ENCODE results near the gene POLN. TPM values are rescaled to one million over a fixed set of nuclear protein-coding genes. Genes with fewer than 3 reads are reported as not detected.

Gene POLN
- total RNA-seq, 4 donors from 2014 or later, result 0.70 to 6.6 (median 3.2) TPM

GRCh38 chr4:2090642-2091041 is 151.3 kb downstream of the POLN start:
- no peak for DNase-seq
- no peaks in the 10 kb centered on the region for H3K4me1 ChIP-seq
- H3K27ac ChIP-seq, result no peak overlapping the region

DNA sequence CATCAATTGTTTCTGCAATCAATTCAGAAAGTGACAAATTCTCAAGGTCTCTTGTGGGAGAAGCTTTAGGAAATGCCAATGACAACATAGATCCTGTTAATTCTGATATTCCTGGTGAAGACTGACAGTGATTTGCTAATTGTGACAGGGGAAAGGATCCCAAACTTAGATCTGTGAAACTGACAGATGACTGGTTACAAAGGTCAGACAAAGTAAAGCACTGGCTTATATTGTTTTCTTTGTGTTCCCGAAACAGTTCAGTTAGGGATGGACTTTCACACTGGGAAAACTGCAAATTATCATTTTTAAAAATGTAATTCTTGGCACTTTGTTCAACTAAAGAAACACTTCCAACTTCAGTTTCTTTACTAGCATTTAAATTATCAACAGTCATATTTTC is 152.7 kb downstream of the POLN start:
- no peak for TF ChIP-seq POLR2A (IDR thresholded peaks at IDR 0.05)
- no peak for TF ChIP-seq CTCF (IDR thresholded peaks at IDR 0.05)
- Histone ChIP-seq H3K36me3 (no peaks in the 10 kb centered on the region), H3K27ac (no peak overlapping the region), H3K4me1 (no peaks in the 10 kb centered on the region), H3K27me3 (no peaks in the 10 kb centered on the region), H3K4me3 (no peak overlapping the region), H3K9me3 (no peaks in the 10 kb centered on the region)
- DNase-seq, result no peak

More at GRCh38 chr4:2090642-2091041, 151.3 kb downstream of the POLN start:
- no peak for TF ChIP-seq POLR2A (IDR thresholded peaks at IDR 0.05)
- no peak for TF ChIP-seq CTCF (IDR thresholded peaks at IDR 0.05)
- Histone ChIP-seq H3K27me3 (no peaks in the 10 kb centered on the region), H3K9me3 (peaks cover 0 to under 1% (median 0%) of the 10 kb centered on the region in 4 donors), H3K36me3 (no peaks in the 10 kb centered on the region), H3K4me3 (no peak overlapping the region)

GRCh38 chr4:2087170-2087569 is 154.8 kb downstream of the POLN start:
- peak in 1 of 6 experiments; percentile 7 for TF ChIP-seq CTCF (IDR thresholded peaks at IDR 0.05)
- no peak for TF ChIP-seq POLR2A (IDR thresholded peaks at IDR 0.05)

DNA sequence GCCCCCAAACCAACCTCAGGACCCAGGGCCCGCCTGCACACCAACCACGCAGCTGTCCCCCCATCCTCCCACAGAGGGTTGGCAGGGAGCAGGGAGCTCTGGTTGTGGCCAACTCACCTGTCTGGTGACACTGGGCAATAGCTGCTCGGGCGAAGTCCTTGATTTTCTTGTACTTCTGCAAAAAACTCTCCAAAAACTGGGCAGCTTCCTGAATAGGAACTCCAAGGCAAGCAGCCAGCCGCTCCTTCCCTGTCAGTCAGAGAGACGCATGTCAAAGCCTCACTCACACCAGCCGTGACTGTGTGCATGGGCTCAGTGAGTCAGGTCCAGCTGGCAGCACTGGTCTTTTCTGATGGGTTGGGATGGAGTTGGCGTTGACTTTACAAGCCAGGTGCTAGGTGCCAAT is 156.4 kb downstream of the POLN start:
- no peaks in the 10 kb centered on the region for H3K9me3 ChIP-seq
- H3K4me1 ChIP-seq, result no peaks in the 10 kb centered on the region
- H3K36me3 ChIP-seq, result no peaks in the 10 kb centered on the region
- H3K27ac ChIP-seq, result no peak overlapping the region
- TF ChIP-seq POLR2A (IDR thresholded peaks at IDR 0.05), result no peak
- no peak for TF ChIP-seq CTCF (IDR thresholded peaks at IDR 0.05)
- no peaks in the 10 kb centered on the region for H3K27me3 ChIP-seq
- no peak for DNase-seq
- H3K4me3 ChIP-seq, result no peak overlapping the region

More at GRCh38 chr4:2087170-2087569, 154.8 kb downstream of the POLN start:
- no peak for DNase-seq
- Histone ChIP-seq H3K27me3 (no peaks in the 10 kb centered on the region), H3K36me3 (no peaks in the 10 kb centered on the region), H3K9me3 (no peaks in the 10 kb centered on the region), H3K27ac (no peak overlapping the region), H3K4me1 (no peaks in the 10 kb centered on the region), H3K4me3 (no peak overlapping the region)

DNA sequence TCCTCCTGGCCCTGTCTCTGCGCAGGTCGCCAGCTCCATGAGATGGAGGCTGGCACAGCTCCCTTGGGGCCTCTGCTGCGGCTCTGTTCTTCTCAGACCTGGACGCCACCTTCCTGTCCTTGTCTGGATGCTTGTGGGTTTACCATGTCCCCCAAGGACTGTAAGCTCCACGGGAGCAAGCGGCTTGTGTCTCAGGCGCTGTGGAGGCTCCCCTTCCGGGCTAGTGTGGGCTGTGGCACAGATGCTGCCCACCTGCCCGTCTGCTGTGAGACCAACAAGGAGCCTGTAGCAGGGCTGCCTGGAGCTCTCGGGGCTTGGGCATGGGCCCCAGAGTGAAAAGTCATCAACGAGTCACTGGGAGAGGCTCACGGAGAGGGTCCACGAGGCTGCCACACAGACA is 157.6 kb downstream of the POLN start:
- no peak overlapping the region for H3K4me3 ChIP-seq
- H3K27me3 ChIP-seq, result no peaks in the 10 kb centered on the region
- DNase-seq, result no peak
- no peak overlapping the region for H3K27ac ChIP-seq
- no peaks in the 10 kb centered on the region for H3K4me1 ChIP-seq
- no peaks in the 10 kb centered on the region for H3K36me3 ChIP-seq
- no peak for TF ChIP-seq CTCF (IDR thresholded peaks at IDR 0.05)
- H3K9me3 ChIP-seq, result no peaks in the 10 kb centered on the region

DNA sequence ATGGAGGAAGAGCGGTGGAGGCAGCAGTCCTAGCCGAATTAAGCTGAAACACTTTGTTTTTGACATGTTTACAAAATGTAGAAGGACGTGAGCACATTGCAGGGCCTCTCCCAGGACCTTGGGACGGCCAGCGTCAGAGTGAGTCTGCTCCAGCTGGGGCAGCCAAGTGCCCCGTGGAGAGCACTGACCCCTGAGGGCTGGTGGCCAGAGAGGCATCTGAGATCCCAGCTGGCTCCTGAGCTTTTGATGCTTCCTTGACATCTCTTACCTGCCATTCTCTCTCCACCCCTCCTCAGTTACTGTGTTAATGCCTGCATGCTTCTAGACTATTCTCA is 158.1 kb downstream of the POLN start:
- TF ChIP-seq CTCF (IDR thresholded peaks at IDR 0.05) (no peak), POLR2A (IDR thresholded peaks at IDR 0.05) (no peak)
- no peak for DNase-seq
- H3K4me3 ChIP-seq, result no peak overlapping the region
- H3K9me3 ChIP-seq, result no peaks in the 10 kb centered on the region
- H3K27ac ChIP-seq, result no peak overlapping the region
- no peaks in the 10 kb centered on the region for H3K4me1 ChIP-seq
- no peaks in the 10 kb centered on the region for H3K36me3 ChIP-seq
- no peaks in the 10 kb centered on the region for H3K27me3 ChIP-seq
